Measurements from ENCODE around the gene PES1.
"Not testable (repeated sequence)": the region's sequence is repeated elsewhere in the genome, so short reads cannot be mapped to it uniquely, and the experiment has no call there.

PES1 gene

DNA sequence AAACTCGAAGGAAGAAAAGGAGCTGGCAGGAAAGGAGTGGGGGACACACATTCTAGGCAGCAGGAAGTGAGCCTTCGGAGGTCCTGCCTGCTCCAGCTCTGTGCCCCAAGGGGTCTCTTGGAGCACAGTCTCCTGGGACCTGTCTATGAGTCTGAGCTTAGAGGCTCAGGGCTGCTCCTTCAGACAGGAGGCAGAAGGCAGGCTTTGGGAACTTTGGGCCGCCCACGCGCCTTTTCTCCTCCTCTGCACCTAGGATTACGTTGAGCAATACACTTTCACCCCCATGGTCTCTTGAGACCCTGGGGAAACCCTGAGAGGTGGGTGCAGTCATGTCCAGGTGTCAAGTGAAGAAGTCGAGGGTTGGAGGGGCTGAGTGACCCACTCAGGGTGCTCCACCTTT lies 16.2 kb upstream of the PES1 start:
- no peak for DNase-seq

DNA sequence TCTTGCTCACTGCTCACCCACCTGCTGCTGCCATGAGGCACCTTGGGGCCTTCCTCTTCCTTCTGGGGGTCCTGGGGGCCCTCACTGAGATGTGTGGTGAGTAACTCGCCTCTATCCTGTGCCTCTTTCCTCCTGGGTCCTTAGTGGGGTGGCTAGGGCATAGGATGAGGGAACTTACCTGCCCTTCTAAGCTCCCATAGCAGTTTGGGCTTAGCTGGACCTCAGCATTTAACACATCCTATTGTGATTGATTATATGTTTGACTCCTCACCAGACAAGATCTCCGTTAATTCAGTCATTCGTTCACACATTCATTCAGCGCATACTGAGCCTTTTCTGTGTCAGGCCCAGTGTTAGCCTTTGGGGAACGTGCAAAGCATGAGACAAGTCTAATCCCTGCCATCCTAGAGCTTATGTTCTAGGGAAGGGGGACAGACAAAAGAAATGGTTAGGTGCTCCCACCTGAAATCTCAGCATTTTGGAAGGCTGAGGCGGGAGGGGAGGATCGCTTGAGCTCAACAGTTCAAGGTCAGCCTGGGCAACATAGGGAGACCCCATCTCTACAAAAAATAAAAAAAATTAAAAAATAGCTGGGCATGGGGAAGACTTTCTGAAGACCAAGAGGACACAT lies 15.7 kb upstream of the PES1 start:
- DNase-seq = no peak

DNA sequence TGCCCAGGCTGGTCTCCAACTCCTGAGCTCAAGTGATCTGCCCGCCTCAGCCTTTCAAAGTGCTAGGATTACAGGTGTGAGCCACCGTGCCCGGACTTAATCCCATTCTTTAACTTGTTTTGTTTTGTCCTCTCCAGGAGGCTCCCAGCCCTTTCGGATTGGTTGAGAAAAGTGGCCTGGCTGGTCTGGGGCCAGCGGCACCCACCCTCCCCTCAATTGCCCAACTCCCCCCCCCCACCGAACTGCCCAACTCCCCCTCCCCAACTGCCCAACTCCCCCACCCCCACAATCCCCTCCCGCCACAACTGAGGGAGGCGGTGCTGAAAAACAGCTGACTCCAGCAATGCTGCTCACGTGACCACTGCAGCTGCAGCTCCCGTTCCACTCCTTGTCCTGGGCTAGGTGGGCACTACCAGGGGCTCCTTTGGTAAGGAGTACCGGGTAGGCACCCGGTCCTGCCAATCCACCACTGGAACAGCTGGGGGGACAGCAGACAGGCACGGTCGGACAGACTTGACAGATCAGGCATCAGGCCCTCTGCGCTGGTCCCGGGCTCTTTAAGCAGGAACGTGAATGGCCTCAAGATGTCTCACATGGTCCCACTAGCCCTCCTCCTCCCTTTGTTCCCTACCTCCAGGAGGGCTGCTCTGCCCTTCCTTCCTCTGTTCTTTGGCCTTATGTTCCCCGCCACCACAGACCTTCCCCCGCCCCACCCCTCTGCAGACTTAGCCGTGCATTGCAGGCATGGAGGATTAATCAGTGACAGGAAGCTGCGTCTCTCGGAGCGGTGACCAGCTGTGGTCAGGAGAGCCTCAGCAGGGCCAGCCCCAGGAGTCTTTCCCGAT lies 15.0 kb upstream of the PES1 start, which contains the start of gene TCN2:
TCN2 (plus strand) TSS at position 720 of the 845 bp plus-strand sequence. CDS start 158 bp downstream, outside the sequence.
- peak; percentile 26 to 32 for DNase-seq

DNA sequence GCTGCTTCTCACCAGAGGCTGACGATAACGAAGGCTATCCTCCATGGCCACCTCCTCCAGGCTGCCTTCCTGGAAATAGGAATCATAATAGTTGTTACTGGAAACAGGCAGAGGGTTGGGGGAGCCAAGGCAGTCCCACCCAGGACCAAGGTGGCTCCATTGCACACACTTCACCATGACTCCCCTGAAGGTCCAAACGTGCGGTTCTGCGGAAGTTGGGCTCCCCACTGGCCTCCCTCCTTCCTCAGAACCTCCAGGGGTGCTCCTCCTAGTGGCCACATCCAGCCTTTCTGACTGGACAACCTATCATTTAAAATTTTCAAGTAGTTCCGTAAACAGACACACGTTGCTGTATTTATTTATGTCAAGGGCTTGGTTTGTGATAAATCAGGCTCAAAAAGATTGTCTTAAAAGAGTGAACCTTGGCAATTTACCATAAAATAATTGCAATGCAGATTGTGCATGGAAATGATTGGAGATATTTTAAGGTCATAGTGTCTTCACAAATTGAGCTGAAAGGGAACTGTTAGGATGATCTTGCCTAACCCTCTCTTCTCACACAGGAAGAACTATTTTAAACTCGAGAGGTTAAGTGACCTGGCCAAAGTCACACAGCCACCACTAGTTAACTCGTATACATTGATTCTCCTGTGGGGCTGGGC lies 13.9 kb upstream of the PES1 start:
- peak; percentile 33 to 37 for DNase-seq

DNA sequence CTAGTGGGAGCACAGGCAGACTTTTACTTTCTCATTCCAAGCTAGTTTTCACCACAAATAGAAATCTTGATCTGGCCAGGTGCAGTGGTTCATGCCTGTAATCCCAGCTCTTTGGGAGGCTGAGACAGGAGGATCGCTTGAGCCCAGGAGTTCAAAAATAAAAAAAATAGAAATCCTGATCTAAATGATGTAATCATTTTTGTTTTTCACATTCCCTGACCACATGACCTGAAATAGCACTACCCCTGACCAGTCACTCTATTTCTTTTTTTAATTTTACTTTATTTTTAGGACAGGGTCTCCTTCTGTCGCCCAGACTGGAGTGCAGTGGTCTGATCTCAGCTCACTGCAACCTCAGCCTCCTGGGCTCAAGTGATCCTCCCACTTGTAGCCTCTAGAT lies 13.0 kb upstream of the PES1 start:
- no peak for DNase-seq

DNA sequence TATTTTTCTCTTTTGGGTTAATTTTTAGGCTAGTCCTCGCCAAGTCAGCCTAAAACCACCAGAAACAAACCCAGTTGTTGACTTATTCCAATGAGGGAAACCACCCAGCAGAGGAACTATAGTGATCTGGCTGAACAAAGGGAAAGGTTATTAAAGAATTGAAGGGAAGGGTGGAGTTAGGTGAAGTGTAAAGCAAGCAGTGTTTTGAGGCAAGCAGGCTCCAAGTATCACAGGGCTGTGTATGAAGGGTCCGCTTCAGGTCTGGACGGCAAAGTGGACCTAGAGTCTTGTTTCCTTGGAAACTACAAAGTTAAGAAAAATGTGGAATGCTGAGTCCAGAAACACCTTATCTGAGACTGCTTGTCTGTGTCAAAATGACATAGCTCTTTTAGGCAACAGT lies 12.1 kb upstream of the PES1 start:
- no peak for DNase-seq

DNA sequence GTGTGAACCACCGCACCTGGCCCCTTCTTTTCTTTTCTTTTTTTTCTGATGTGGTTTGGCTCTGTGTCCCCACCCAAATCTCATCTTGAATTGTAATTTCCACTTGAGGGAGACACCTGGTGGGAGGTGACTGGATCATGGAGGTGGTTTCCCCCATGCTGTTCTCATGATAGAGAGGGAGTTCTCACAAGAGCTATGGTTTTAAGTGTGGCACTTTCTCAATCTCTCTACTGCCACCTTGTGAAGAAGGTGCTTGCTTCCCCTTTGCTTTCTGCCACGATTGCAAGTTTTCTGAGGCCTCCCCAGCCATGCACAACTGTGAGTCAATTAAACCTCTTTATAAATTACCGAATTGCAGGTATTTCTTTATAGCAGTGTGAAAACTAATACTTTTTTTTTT lies 10.3 kb upstream of the PES1 start:
- DNase-seq = no peak

DNA sequence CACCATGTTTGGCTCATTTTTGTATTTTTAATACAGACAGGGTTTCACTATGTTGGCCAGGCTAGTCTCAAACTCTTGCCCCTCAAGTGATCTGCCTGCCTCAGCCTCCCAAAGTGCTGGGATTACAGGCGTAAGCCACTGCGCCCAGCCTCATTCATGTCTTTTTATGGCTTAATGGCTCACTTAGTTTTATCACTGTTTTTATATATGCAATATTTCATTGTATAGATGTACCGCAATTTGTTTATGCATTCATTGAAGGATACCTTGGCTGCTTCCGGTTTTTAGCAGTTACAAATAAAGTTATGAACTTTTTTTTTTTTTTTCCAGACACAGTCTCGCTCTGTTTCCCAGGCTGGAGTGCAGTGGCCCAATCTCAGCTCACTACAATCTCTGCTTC lies 9.8 kb upstream of the PES1 start:
- DNase-seq = no peak

DNA sequence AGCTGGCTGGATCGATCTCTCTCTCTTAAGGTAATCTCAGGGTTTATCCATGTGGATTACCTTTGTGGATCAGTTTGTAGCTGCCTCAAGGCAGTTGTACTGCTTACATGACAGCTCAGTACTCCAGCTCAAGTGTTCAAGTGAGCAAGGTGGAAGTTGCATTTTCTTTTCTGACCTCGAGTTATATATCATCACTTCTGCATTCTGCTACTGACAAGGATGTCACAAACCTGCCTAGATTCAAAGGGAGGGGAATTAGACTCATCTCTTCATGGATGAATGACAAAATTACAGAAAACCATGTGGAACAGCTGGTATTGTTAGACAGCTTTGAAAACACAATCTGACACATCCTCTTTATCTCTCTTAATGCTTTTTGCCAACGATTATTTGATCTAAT lies 9.2 kb upstream of the PES1 start:
- no peak for DNase-seq

DNA sequence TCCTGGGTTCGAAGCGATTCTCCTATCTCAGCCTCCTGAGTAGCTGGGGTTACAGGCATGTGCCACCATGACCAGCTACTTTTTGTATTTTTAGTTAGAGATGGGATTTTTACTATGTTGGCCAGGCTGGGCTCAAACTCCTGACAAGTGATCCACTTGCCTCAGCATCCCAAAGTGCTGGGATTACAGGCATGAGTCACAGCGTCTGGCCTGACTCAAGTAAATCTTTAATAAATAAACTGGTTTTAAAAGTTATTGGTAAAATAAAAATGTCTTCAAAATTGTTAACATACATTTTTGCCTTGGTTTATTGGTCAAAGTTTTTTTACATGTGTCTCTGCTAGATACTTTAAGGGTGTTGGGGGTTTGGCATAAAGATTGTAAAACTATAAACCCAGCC lies 7.3 kb upstream of the PES1 start:
- DNase-seq = no peak

DNA sequence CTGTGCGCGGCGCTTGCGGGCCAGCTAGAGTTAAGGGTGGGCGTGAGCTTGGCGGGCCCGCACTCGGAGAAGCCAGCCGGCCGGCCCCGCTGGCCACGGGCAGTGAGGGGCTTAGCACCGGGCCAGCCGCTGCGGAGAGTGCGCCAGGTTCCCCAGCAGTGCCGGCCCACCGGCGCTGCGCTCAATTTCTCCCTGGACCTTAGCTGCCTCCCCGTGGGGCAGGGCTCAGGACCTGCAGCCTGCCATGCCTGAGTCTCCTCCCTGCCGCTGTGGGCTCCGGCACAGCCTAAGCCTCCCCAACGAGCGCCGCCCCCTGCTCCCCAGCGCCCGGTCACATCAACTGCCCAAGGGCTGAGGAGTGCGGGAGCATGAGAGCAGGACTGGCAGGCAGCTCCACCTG lies 5.2 kb upstream of the PES1 start:
- no peak for DNase-seq

DNA sequence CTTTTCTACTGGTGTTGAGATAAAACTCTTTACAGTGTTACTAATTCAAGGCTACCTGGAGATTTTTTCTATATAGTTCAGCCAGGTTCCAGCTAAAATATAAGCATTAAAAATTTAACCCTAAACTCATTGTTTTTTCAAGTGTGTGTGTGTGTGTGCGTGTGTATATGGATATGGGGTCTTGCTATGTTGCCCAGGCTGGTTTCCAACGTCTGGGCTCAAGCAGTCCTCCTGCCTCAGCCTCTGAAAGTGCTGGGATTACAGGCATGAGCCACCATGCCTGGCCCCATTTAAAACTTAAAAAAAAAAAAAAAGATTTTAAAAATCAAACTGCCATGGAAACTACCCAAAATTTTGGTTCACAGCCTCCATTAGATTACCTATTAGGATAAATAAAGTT lies 4.5 kb upstream of the PES1 start:
- DNase-seq = no peak

DNA sequence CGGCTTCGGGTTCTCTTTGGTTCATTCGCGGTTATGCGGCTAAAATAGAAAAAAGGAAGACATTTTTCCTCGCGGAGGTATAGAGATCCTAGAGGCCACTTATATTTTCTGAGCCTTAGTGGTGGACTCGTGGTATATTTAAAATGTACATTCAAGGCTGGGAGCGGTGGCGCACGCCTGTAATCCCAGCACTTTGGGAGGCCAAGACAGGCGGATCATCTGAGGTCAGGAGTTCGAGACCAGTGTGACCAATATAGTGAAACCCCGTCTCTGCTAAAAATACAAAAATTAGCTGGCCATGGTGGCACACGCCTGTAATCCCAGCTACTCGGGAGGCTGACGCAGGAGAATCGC lies 627 bp upstream of the PES1 start:
- not testable (repeated sequence) for DNase-seq

DNA sequence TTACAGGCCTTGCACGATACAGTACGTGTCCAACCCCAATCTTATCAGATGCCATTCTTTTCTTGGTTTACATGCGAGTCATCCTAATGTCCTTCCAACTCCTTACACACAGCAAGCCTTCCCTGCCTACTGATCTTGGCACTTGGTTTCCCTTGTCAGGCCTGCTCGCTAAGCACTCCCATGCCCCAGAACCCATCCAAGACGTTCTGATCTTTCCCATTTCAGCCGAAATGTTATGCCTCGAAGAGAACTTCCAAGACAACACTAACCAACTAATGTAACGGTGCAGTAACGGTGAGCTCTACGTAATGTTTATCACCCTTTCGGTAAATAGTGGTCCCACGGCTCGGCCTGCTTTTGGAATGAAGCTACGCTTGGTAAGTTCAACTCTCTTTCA lies 521 bp downstream of the PES1 start:
- no peak for DNase-seq

DNA sequence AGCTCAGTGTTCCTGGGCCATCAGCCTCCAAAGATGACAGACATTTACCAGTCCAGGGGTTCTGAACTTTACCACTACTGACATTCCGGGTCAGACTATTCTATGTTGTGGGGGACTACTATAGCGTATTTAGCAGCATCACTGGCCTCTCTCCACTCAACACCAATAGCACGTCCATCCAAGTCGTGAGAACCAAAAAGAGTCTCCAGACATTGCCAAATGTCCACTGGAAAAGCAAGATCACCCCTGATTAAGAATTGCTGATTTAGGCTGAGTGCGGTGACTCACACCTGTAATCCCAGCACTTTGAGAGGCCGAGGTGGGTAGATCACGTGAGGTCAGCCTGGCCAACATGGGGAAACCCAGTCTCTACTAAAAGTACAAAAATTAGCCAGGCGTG lies 5.3 kb downstream of the PES1 start:
- DNase-seq = no peak

DNA sequence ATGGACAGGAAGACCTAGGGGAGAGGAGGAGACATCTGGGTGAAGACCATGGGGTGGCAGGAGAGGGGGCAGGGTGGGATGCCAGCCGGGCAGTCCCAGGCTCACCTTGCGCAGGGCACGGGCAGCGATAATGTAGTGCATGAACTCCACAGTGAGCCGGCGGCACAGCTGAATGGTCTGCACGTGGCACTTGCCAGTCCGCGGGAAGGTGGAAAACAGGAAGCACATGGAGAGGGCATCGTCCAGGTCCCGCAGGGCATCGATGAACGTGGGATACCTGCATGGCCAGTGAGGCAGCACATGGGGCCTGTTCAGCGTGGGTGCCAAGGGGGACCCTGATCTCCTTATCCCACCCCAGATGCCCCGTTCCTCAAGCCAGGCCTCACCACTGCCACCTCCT lies 7.3 kb downstream of the PES1 start:
- no peak for DNase-seq

DNA sequence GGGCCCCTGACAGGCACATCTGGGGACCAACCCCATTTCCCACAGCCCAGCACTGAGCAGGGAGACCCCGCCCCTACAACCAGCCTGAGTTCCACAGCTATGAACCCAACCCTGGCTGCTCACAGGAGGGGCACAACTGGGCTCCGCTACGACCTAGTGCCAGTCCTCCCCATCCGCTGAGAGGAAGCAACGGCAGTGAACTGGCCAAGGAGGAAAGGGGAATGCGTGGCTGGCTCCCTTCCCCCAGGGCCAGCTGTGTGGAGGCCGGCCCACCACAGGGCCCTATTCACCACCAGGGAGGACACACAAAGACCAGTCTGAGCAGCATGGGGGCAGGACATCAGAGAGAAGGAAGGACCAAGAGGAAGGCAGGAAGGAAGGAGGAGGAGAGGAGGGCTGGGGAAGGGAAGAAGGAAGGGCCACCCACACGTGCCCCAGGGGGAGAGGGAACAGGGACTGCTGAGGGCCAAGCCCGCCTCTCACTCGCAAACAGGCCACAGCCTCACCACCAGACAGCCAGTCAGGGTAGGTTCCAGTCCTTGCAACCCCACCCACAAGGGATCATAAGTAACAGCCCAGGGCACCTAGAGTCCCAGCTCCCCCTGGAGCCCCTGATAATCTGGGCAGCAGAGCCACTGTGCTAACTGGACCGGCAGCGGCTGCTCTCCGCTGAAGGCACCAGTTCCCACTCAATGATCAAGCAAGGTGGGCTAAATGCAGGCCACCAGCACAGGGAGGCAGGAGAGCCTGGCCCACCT lies 8.7 kb downstream of the PES1 start:
- DNase-seq = no peak

DNA sequence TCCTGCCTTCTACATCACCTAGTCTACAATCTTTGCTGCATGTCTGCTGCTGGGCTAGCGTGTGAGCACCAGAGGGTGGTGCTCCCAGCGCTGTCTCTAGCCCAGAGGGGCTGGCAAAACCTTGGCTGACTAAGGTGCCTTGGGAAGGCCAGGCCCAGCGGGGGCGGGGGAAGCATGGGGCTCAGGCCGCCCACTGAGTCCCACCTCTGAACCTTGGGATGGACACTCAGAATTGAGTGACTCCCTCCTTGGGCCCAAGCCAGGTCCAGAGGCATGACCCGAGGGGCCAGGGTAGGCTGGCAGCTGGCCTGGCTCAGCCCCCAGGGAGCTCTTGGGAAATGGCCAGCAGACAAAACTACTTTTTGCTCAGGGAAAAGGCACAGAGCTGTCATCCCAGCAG lies 9.7 kb downstream of the PES1 start:
- no peak for DNase-seq

DNA sequence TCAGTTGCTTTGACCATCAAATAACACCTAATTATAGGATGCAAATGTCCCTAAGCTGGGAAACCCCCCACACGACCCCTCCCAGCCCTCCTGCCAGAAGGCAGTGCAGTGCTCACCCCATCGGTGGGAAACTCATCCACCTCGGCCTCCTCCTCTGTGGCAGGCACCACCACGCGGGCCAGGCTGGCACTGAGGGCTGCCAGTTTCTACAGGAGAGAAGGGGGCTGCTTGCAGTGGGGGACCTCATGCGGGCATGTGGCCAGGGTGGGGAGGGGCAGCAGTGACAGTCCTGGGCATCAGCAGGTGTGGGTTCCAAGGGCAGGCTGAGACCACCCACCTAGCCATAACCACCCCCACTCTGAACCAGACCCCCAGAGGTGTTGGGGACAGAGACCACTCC lies 10.8 kb downstream of the PES1 start:
- DNase-seq = no peak

DNA sequence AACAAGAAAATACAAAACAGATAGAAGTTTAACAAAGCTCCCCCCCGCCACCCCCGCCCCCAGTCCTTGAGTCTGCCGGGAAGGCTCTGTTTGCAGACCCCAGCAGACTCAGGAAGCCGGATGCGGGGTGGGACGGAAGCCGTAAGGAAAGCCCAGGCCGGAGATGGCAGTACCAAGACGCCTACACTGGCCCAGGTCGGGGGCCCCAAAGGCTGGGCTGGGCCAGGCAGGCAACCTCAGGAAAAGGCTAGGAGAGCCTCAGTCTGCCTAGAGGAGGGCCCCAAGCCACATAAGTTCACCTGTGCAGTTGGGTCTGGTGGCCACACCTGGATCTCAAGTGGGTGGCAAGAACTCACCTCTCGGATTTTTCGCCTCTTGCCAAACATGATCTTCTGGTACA lies 13.2 kb downstream of the PES1 start:
- no peak for DNase-seq

DNA sequence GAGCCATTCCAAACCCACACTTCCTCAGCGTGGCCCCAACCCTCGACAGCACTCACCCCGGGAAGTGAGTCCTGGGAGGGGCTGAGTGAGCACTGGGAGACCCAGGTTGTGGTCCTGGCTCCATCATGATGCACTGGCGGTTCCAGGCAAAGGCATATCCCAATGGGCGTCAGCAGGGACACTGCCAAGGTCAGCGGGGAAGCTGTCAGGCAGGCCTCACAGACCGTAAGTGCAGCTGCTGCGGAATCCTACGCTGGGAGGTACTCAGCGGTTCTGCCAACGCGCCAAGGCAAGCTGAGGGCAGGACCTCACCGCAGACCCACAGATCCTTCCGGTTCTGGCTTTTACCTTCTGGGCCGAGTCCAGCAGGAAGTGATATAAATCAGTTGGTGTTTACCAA lies 15.9 kb downstream of the PES1 start:
- no peak for DNase-seq

DNA sequence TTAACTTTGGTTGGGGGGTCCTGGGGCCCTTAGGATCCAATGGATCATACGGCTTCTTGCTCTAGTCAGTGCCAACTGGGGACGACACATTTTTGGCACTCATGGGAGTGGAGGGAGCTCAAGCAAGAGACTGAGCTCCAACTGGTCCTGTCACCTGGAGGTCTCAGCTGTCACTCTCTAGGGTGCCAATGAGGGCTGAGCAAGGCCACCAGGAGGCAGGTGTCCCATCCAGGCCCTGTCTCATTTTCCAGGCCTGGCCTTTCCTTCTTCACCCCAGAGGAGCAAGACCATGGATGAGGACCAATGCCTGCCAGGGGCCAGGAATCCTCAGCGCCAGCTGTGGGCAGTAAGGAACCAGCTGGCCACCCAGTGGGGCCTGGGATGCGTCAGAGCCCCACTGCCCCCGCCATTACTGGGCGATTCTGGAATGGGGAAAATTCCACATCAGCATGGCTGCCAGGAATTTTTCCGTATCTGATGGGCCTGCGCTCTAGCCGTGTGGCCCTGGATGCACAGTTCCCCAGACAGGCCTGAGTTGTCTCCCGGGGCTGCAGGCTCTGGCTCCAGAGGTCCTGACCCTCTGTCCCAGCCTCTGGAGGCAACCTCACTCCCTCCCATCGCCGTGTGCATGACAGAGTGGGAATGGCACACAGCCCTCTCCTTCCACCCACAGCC lies 16.6 kb downstream of the PES1 start:
- DNase-seq = no peak

Data from stimulated activated CD4-positive, alpha-beta T cell treated with anti-CD3 and anti-CD28 coated beads, Interleukin-2, amount 100 ng/mL, for 48 hours (primary cell).